ENCODE data around the gene ZNF791.

Gene ZNF791

GRCh38 chr19:12666265-12667048 is 55.7 kb downstream of the ZNF791 start, which contains the start of the genes MAN2B1 and WDR83:
TSS of gene MAN2B1 (minus strand) at chr19:12666742. CDS start at chr19:12666701, 41 bp downstream.
TSS of gene WDR83 (plus strand) at chr19:12666807. CDS start at chr19:12669791, 2,984 bp downstream.
- H3K4me3 ChIP-seq (ENCODE audit: low read depth, low read length), result peak within 1 kb of the TSS; percentile 77
- ChIA-PET CTCF (interaction anchor here (0.8 to 2.5 kb wide), 6 partner anchors 10 to 103 kb away, joined by 3 to 17 read pairs (median 4); no protein-coding TSS in a partner anchor), POLR2A (interaction anchor here (0.5 to 1.1 kb wide), 2 partner anchors 14 to 26 kb away, joined by 3 read pairs; no protein-coding TSS in a partner anchor)
- TF ChIP-seq, protein P1, sequence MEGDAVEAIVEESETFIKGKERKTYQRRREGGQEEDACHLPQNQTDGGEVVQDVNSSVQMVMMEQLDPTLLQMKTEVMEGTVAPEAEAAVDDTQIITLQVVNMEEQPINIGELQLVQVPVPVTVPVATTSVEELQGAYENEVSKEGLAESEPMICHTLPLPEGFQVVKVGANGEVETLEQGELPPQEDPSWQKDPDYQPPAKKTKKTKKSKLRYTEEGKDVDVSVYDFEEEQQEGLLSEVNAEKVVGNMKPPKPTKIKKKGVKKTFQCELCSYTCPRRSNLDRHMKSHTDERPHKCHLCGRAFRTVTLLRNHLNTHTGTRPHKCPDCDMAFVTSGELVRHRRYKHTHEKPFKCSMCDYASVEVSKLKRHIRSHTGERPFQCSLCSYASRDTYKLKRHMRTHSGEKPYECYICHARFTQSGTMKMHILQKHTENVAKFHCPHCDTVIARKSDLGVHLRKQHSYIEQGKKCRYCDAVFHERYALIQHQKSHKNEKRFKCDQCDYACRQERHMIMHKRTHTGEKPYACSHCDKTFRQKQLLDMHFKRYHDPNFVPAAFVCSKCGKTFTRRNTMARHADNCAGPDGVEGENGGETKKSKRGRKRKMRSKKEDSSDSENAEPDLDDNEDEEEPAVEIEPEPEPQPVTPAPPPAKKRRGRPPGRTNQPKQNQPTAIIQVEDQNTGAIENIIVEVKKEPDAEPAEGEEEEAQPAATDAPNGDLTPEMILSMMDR (IDR thresholded peaks at IDR 0.05; ENCODE audit: insufficient read depth, low read length, missing control alignments), result no peak
- no peak for DNase-seq (ENCODE audit: low read depth, low spot score)

GRCh38 chr19:12667731-12668302 is 57.1 kb downstream of the ZNF791 start:
- DNase-seq (ENCODE audit: low read depth, low spot score), result no peak
- ChIA-PET POLR2A (no interaction called here), CTCF (interaction anchor here (1.0 to 2.5 kb wide), 4 partner anchors 9 to 180 kb away, joined by 3 to 17 read pairs (median 7); no protein-coding TSS in a partner anchor)
- peak overlapping the region; percentile 95 for H3K4me3 ChIP-seq (ENCODE audit: low read depth, low read length)
- TF ChIP-seq, protein P1 (IDR thresholded peaks at IDR 0.05; ENCODE audit: insufficient read depth, low read length, missing control alignments), result no peak

DNA sequence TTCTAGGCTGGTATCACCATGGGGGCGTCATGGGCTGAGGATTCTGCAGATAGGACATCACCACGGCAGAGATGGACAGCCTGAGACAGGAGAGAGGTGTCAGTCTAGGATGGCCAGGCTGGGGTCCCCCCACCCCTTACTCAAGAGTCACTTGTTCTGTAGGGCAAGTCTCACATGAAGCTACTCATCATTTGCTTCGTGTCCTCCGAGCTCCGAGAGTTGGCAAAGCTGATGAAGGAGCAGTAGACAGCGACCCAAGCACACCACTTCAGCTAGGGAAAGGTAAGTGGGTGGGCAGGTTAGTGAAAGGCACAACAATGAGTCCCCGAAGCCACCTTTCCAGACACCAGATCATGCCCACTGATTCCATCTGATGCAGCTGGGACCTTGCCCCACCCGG is 57.6 kb downstream of the ZNF791 start:
- POLR2A ChIA-PET, result interaction anchor here (1.4 kb wide), 1 partner anchor 13 kb away, joined by 4 read pairs; the partner anchor contains the start of gene DHPS
- DNase-seq (ENCODE audit: low read depth, low spot score), result no peak
- peak overlapping the region; percentile 95 for H3K4me3 ChIP-seq (ENCODE audit: low read depth, low read length)
- TF ChIP-seq, protein P1 (IDR thresholded peaks at IDR 0.05; ENCODE audit: insufficient read depth, low read length, missing control alignments), result no peak
- CTCF ChIA-PET, result interaction anchor here (1.0 to 2.0 kb wide), 8 partner anchors 10 to 180 kb away, joined by 3 to 11 read pairs (median 4); partner anchors contain the start of gene DHPS

- peak overlapping the region; percentile 95 for H3K4me3 ChIP-seq (ENCODE audit: low read depth, low read length)
- TF ChIP-seq, protein P1 (IDR thresholded peaks at IDR 0.05; ENCODE audit: insufficient read depth, low read length, missing control alignments), result no peak
- ChIA-PET CTCF (interaction anchor here (1.0 to 2.0 kb wide), 7 partner anchors 9 to 105 kb away, joined by 3 to 11 read pairs (median 4); partner anchors contain the start of gene DHPS), POLR2A (interaction anchor here (1.2 to 1.4 kb wide), 3 partner anchors 12 to 105 kb away, joined by 3 to 4 read pairs (median 4); partner anchors contain the start of genes DHPS, ZNF490 and ZNF791)
- no peak for DNase-seq (ENCODE audit: low read depth, low spot score)
Measured at GRCh38 chr19:12668932-12669269, 58.2 kb downstream of the ZNF791 start.

- ChIA-PET POLR2A (interaction anchor here (0.6 to 1.4 kb wide), 4 partner anchors 12 to 106 kb away, joined by 3 to 5 read pairs (median 4); partner anchors contain the start of genes DHPS, ZNF490 and ZNF791), CTCF (interaction anchor here (1.0 to 12.2 kb wide), 9 partner anchors 8 to 578 kb away, joined by 3 to 224 read pairs (median 3); partner anchors contain the start of gene DHPS)
- H3K4me3 ChIP-seq (ENCODE audit: low read depth, low read length), result peak overlapping the region; percentile 95
- no peak for DNase-seq (ENCODE audit: low read depth, low spot score)
- TF ChIP-seq, protein P1 (IDR thresholded peaks at IDR 0.05; ENCODE audit: insufficient read depth, low read length, missing control alignments), result no peak
Measured at GRCh38 chr19:12669270-12670158, 58.8 kb downstream of the ZNF791 start.
